Esophagus (tissue), 2 donors: ENCODE results near the gene SNW1. TPM values are rescaled to one million over a fixed set of nuclear protein-coding genes. Genes with fewer than 3 reads are reported as not detected.
"Not testable (repeated sequence)": the region's sequence is repeated elsewhere in the genome, so short reads cannot be mapped to it uniquely, and the experiment has no call there.

ENCODE experiments used
- H3K27ac ChIP-seq, 2 donors: one replicate each; pipeline ENCODE4 v1.5.1; 2013; ENCODE audit warnings: low read depth in 2 of 2, mild to moderate bottlenecking in 2 of 2, inconsistent platforms in 1 of 2, low read length in 1 of 2, moderate library complexity in 1 of 2
- H3K27me3 ChIP-seq, 2 donors: one replicate each; pipeline ENCODE4 v1.6.1; 2013; ENCODE audit warnings: low read length in 2 of 2, control low read depth in 1 of 2, mild to moderate bottlenecking in 1 of 2; ENCODE audit not compliant: insufficient read depth in 2 of 2, control insufficient read depth in 1 of 2
- H3K36me3 ChIP-seq, 2 donors: one replicate each; pipeline ENCODE4 v1.6.1; 2013; ENCODE audit warnings: low read length in 1 of 2; ENCODE audit not compliant: control insufficient read depth in 2 of 2, insufficient read depth in 2 of 2
- H3K4me1 ChIP-seq, 2 donors: one replicate each; pipeline ENCODE4 v1.6.1; 2013; ENCODE audit warnings: low read length in 1 of 2; ENCODE audit not compliant: control insufficient read depth in 2 of 2, insufficient read depth in 2 of 2
- H3K4me3 ChIP-seq, 2 donors: one replicate each; pipeline ENCODE4 v1.5.1; 2013; ENCODE audit warnings: low read length in 2 of 2, mild to moderate bottlenecking in 2 of 2, low read depth in 1 of 2, moderate library complexity in 1 of 2
- H3K9me3 ChIP-seq, 2 donors: one replicate each; pipeline ENCODE4 v1.6.1; 2013; ENCODE audit warnings: mild to moderate bottlenecking in 2 of 2, low read depth in 1 of 2, low read length in 1 of 2, moderate library complexity in 1 of 2; ENCODE audit not compliant: control insufficient read depth in 2 of 2, insufficient read depth in 1 of 2
- WGBS, 2 donors: extraction: QIAGEN DNeasy Blood & Tissue Kit; methylation state at CpG; one replicate each; pipeline ENCODE4 v1.1.7; 2013; 5-methylcytosine and 5-hydroxymethylcytosine counted together
- polyA plus RNA-seq, 2 donors: library from polyadenylated mRNA; stranded (reverse); fragments of 200-250 nt; gene quantifications; one replicate each; pipeline ENCODE4 v1.2.3, GENCODE V29; 2013
- donor health status: healthy with polysubstance abuse.
- donor health status: Bipolar disorder and iron deficiency.

Gene SNW1
- polyA plus RNA-seq, 2 donors: 20.0 to 32.7 TPM

DNA sequence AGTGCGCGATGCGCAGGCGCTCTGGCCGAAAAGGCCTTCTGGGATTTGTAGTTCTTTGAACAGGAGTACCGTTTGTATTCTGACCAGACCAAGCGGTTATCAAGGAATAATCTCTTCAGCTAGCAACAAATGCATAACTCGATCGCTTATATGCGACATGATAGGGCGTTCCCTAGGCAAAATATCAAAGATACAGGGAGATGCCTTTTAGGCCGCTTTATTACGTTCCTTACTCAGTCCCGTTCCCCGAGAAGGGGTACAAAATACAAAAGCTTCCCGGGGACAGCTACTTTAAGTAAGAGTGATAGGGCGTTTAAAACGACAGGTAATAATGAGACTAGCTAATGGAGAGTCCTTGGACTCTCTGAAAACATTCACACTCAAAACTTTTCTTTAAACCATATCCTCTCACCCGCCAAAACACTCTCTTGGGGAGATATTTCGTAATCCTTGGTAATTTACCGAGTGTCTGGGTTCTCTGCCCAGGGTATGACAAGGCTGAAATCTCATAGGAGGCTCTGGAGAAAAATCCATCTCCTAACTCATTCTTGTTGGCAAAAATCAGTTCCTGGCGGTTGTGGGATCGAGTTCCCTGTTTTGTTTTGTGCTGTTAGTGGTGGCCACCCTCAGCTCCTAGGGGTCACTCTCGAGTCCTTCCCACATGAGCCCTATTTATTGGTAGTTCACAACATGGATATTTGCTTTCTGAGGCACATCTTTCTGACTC, 412 bp upstream of the SNW1 start:
- Histone ChIP-seq H3K27me3 (no peaks in the 10 kb centered on the region), H3K4me1 (peaks cover 0 to 5% of the 10 kb centered on the region in 2 donors), H3K4me3 (peak overlapping the region; percentile 88 to 92), H3K9me3 (no peaks in the 10 kb centered on the region), H3K27ac (no peak overlapping the region), H3K36me3 (peaks cover 2% of the 10 kb centered on the region in 2 donors)
- 2 to 3% methylated on average over 24 of the region's 24 CpGs for WGBS, 2 donors

DNA sequence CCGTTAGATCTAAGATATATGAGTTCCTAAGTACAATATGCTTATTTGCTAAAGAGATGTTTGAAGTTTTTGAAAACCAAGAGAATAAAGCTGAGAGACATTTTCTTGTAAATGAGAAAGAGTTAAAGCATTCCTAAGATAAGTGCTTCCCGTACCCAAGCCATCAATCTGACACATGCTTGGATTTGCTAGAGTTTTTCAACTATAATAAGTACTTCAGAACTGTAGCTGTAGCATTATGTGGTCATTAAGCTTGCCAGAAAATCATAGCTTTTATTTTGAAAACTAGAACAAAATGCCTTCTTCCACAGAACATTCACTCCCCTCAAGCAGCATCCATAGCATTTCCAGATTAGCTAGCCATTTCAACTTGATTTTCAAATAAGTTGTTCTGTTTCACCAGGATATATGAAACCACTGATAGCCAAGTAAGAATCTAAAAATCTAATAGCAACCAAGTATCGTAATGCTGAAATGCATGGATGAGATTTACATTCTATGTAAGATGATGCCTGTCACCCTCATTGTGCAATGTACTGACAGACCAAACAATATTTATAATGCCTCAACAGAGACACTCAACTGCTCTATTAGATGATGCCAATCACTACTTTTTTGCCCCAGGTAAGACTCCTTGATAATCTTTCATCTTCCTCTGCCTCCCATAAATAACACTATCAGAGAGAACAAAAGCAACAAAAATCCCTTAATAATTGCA, 8.0 kb downstream of the SNW1 start:
- Histone ChIP-seq H3K27ac (no peak overlapping the region), H3K9me3 (no peaks in the 10 kb centered on the region), H3K4me3 (no peak overlapping the region), H3K27me3 (no peaks in the 10 kb centered on the region), H3K4me1 (no peaks in the 10 kb centered on the region), H3K36me3 (peaks cover 2 to 6% of the 10 kb centered on the region in 2 donors)
- 54 to 60% methylated on average over 3 of the region's 3 CpGs for WGBS, 2 donors

DNA sequence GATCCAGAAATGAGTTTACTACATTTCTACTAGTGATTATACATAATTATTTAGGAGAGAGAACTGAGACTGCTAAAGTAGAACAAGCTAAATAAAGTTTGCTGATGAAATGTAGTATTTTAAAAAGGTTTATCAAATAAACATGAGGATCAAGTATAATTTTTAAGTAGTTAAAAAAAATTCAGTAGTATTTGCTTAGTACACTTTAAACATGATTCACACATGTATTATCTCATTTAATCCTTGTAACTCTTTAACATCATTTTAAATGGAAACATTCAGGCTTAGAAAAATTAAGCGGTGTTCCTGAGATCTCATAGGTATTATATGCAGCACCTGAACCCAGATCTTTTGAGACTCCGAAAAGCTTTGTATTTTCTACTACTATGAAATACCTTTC, 8.7 kb downstream of the SNW1 start:
- Histone ChIP-seq H3K36me3 (peaks cover 2 to 6% of the 10 kb centered on the region in 2 donors), H3K27me3 (no peaks in the 10 kb centered on the region), H3K27ac (no peak overlapping the region), H3K4me3 (no peak overlapping the region), H3K9me3 (no peaks in the 10 kb centered on the region), H3K4me1 (no peaks in the 10 kb centered on the region)
- 91 to 94% methylated on average over 2 of the region's 2 CpGs for WGBS, 2 donors

DNA sequence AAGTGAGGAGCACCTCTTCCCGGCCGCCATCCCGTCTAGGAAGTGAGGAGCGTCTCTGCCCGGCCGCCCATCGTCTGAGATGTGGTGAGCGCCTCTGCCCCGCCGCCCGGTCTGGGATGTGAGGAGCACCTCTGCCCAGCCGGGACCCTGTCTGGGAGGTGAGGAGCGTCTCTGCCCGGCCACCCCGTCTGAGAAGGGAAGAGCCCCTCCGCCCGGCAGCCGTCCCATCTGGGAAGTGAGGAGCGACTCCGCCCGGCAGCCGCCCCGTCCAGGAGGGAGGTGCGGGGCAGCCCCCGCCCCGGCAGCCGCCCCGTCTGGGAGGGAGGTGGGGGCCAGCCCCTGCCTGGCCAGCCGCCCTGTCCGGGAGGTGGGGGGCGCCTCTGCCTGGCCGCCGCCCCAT, 13.5 kb downstream of the SNW1 start:
- H3K4me1 ChIP-seq, H3K27me3 ChIP-seq, H3K4me3 ChIP-seq, H3K9me3 ChIP-seq, H3K27ac ChIP-seq, H3K36me3 ChIP-seq: not testable (repeated sequence)
- 92% methylated on average over 26 to 33 of the region's 33 CpGs for WGBS, 2 donors

DNA sequence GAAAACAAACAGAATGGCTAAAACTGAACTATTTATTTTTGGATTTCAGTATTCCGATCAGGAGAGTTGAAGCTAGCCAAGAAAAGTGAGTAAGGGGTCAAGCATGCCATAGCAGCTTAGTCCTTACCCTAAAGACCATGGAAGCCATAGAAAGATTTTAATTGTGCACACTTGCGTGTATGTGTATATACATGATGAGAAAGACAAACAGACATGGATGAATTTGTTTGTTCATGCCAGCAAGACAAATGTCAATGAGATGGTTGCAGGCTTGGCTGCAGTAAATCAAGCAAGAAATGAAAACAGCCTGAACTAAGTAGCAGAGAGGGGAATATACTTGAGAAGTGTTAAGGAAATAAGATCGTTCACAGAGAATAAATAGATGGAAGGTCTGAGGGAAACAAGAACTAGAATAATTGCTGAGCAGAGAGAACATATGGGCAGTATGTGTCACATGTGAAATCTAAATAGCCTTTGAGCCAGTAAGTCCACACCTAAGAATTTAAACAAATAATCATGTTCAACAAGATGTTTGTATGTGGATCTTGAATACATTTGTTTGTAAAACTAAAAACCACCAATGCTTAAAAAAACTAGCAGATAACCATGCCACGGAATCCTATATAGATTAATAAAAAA, 14.8 kb downstream of the SNW1 start:
- H3K9me3 ChIP-seq: no peaks in the 10 kb centered on the region
- H3K27me3 ChIP-seq: no peaks in the 10 kb centered on the region
- no peak overlapping the region for H3K4me3 ChIP-seq
- WGBS, 2 donors: 54 to 55% methylated on average over 4 of the region's 4 CpGs
- no peaks in the 10 kb centered on the region for H3K4me1 ChIP-seq
- peaks cover 2 to 4% of the 10 kb centered on the region in 2 donors for H3K36me3 ChIP-seq
- H3K27ac ChIP-seq: no peak overlapping the region

DNA sequence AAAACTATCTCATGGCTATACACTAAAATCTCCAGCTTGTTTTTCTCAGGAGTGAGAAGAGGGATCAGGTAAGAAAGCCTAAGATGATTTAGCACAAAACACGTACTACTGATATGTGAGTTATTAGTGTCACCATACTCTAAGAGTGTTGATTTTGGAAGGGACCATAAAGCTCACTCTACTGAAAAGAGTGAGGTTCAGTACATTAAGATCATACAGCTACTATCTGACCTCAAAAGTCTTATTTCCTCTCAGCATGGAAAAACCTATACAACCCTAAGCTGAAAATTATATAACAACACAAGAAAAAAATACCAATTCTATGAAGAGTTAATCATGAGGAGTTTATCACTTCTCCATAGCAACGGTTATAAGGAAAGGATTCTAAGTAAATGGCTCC, 19.5 kb downstream of the SNW1 start:
- peaks cover 0 to 5% of the 10 kb centered on the region in 2 donors for H3K36me3 ChIP-seq

DNA sequence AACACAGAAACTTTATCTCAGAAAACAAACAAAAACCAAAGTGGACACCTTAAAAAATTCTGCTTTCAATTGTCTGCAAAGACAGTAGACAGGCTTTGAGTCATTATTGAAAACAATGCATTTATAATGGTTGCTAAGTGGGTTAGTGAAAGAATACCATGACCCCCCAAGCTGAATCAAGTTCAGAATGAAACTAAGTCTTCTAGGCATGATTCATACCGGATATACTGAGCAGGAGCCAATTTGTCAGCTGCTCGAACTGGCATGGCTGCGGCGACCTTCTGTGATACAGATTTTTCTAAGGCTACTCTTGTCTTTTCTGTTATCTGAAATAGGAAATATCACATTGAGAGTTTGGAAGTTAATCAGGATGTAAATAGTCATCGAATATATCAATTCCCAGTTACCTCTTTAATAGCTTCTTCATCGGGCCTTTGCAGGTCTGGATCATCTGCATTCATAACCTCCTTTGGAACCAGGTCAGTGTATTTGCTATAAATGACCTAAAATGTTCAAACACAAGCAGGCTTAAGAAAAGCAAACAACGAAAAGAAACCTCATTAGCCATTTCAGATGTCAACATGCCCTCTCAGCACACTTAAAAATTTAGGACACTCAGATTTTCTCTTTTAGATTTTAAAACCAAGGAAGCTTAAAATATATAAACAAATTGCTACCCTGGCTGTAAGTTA, 22.3 kb downstream of the SNW1 start:
- Histone ChIP-seq H3K9me3 (no peaks in the 10 kb centered on the region), H3K27me3 (no peaks in the 10 kb centered on the region), H3K27ac (no peak overlapping the region), H3K36me3 (peaks cover 3 to 4% of the 10 kb centered on the region in 2 donors), H3K4me1 (no peaks in the 10 kb centered on the region), H3K4me3 (no peak overlapping the region)
- WGBS, 2 donors: 51 to 56% methylated on average over 7 of the region's 7 CpGs

More for the DNA sequence above, 19.5 kb downstream of the SNW1 start:
- H3K27ac ChIP-seq: no peak overlapping the region
- H3K27me3 ChIP-seq: no peaks in the 10 kb centered on the region
- H3K4me3 ChIP-seq: no peak overlapping the region
- H3K9me3 ChIP-seq: no peaks in the 10 kb centered on the region
- no peaks in the 10 kb centered on the region for H3K4me1 ChIP-seq
- 82% methylated on average over 2 of the region's 2 CpGs for WGBS, 2 donors

DNA sequence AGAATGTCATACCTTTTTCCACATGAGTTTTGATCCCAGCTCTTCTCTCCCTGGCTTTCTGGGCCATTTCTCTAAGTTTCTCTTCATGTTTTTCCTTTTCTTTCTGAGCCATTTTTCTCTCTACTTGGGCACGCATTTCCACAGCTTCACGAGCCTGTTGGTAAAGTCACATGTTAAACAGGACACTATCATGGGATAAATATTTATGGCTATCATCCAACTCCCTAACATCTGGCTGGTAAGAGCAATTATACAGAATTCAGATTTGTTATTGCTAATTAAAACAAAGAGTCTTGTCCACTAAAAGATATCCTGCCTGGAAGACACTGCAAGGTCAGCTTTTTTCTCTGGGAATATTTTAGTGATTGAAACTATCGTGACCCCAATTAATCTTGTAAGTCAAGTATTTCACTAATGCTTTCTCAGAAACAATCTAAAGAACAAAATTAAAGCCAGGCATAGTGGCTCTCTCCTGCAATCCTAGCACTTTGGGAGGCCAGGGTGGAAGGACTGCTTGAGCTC, 29.9 kb downstream of the SNW1 start:
- Histone ChIP-seq H3K27ac (no peak overlapping the region), H3K4me1 (no peaks in the 10 kb centered on the region), H3K4me3 (no peak overlapping the region), H3K9me3 (no peaks in the 10 kb centered on the region), H3K27me3 (no peaks in the 10 kb centered on the region), H3K36me3 (peaks cover 2 to 17% of the 10 kb centered on the region in 2 donors)
- 67 to 77% methylated on average over 3 of the region's 3 CpGs for WGBS, 2 donors

DNA sequence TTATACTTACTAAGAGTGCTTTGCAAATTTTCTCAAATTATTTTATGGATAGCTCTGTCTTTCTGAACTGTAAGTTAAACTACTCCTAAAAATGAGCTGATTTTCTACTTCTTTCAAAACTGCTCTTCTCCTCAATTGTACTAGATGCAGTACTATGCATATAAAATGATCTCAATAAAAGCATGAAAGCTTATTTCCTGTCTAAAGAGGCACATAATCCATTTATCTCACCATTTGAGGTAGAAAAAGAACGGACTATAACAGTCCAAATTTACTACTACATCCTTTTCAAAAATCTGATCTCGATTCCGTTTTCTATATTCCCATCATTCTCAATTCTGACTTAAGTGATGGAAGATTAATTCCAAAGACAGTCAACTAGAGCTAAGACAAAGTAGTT, 38.7 kb downstream of the SNW1 start:
- Histone ChIP-seq H3K27me3 (no peaks in the 10 kb centered on the region), H3K27ac (no peak overlapping the region), H3K36me3 (peaks cover 3 to 18% of the 10 kb centered on the region in 2 donors), H3K9me3 (no peaks in the 10 kb centered on the region), H3K4me3 (no peak overlapping the region), H3K4me1 (no peaks in the 10 kb centered on the region)
- WGBS, 2 donors: 96 to 97% methylated on average over 3 of the region's 3 CpGs
